HG02970 (cell line): Measurements from ENCODE around the gene RACGAP1.

ENCODE experiments used
- ATAC-seq: cut with Tn5 transposase; IDR thresholded peaks from one replicate; pipeline ENCODE4 v1.9.1; 2021; ENCODE audit warnings: mild to moderate bottlenecking, moderate library complexity, moderate number of reproducible peaks; ENCODE audit not compliant: unreplicated experiment, low FRiP score

The RACGAP1 gene

DNA sequence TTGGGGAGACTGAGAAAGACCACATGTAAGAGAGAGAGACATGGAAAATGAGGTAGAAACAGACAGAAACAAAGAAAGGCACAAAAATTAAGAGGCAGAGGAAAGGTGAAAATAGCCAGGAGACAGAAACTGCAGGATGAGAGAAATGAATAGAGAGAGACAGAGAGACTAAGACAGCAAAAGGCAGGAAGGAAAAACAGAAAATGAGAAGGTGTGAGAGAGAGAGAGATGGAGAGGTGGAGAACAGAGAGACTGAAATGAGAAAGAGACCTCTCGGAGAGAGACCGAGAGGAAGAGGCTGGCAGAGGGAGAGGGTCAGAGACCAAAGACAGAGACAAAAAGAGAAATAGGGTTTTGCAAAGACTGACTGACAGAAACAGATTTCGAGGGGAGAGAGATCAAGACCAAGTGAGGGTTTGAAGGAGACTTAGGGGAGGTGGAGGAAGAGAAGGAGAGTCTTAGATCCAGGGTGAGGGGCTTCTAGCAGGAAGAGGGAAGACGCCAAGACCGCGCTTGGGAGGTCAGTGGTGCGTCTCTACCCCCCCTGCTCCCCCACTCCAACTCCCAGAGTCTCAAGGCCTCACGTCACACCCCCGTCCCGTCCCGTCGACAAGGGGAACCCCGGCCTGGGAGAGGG, 64.7 kb downstream of the RACGAP1 start:
- ATAC-seq: no peak

DNA sequence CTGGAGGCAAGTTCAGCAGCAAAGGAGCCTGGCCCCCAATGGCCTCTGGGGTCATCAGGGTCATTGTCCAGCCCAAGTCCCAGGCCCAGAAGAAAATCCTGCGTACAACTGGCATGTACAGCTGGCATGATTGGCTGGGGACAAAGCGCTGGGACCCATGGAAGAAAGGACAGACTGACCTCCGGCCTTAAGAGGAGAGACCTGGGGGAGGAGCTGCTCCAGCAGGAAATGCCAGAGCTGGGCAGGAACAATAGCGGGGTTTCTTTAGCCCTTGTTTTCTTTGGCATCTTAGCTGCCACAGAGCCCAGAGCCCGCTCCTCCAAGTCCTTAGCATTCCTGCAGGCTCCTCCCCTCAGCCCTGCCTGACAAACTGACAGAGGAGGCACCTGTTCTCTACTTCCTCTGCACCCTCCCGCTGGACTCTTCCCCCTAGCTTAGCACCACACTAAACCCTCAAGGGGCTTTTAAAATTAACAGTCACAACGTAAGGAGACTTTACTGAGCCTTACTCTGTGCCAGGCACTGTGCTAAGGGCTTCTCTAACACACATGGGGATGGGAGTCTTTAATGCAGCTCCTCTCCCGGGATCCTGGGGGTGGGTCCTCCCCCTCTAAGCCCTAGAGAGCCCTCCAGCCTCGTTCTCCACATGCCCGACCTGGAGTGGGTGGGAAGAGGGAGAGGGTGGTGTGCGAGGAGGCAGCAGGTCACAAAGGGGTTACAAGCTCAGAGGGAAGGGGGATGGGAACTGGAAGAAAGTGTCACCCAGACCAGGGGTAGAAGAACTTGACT, 65.4 kb downstream of the RACGAP1 start:
- ATAC-seq: no peak

GRCh38 chr12:49957570-49957967, 67.7 kb downstream of the RACGAP1 start:
- no peak for ATAC-seq

GRCh38 chr12:49956663-49957569, 68.4 kb downstream of the RACGAP1 start:
- no peak for ATAC-seq

DNA sequence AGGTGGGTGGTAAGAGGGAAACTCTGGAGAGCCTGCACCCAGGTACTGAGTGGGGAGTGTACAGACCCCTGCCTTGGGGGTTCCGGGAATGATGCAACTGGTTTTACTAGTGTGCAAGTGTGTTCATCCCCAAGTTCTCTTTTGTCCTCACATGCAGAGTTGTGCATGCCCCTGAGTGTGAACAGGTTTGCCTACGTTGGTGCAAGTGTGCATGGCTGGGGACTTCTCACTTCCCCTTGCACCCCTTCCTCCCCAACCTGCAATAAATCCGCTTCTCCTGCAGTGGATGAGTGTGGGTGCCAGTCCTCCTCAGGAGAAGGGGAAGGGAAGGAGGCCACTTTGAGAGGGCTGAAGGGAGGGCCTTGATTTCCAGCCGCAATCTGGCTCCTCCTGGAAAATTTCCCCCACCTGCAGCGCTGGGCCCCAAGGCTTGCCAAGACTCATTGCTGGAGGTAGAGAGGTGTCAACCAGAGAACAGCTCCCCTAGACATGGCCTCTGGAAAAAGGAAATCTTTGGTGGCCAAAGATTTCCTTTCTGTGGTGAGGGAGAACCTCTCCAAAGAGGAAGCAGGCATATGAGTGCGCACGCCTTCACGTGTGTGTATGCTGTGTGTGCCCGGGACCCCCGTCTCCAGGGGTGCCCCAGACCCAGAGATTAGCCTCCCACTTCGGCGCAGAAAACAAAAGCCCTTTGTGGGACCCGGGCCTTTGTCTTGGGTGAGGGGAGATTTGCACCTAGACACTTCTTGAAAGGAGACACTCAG, 69.2 kb downstream of the RACGAP1 start:
- ATAC-seq: no peak

GRCh38 chr12:49954863-49955830, 70.1 kb downstream of the RACGAP1 start:
- ATAC-seq: no peak

DNA sequence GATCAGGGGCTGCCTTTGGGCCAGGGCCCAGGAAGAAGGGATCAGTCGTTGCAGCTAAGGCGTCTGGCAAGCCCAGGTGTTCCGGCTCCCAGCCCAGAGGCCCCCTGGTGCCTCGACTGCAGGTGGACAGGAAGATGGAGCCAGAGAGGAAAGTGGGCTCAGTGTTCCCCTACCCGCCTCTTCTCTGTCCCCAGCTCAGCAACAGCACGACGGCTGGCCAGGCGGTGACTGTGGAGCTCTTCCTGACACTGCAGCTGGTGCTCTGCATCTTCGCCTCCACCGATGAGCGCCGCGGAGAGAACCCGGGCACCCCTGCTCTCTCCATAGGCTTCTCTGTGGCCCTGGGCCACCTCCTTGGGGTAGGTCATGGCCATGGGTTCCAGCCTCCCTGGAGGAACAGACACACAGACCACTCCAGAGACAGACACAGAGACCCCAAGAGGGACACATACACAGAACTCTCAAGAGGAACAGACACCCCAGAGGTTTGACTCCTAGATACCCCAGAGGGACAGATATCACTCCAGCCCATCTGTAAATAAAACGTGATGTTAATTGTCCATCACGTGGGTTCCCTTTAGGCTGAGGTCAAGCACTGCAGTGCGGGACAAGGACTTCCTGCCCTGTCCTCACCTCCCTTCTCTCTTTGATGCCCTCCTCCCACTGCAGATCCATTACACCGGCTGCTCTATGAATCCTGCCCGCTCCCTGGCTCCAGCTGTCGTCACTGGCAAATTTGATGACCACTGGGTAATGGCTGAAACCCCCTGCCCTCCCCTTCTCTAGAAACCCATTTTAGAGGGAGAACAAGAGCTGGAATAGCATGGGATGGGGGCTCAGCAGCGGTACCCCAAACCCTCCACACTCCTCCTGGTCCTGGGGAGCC, 71.1 kb downstream of the RACGAP1 start:
- no peak for ATAC-seq

DNA sequence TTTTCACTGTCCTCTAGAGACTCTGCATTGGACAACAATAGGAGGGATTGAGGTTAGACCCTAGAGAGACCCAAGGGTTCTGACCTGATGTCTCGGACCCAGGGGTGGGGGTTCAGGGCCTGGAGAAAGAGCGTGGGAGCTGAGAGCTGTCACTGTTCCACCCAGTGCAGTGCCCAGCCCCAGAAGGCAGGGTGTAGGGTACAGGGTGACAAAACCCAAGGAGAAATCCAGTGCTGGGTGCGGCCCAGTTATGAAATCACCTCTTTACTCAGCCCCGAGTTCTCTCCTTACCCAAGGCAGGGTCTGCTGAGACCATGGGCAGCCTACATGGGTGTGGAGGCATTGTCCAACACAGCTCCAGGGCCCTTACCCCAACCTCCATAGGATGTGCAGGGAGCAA, 72.1 kb downstream of the RACGAP1 start:
- no peak for ATAC-seq

- no peak for ATAC-seq
Measured at GRCh38 chr12:49952391-49953055, 72.8 kb downstream of the RACGAP1 start.

DNA sequence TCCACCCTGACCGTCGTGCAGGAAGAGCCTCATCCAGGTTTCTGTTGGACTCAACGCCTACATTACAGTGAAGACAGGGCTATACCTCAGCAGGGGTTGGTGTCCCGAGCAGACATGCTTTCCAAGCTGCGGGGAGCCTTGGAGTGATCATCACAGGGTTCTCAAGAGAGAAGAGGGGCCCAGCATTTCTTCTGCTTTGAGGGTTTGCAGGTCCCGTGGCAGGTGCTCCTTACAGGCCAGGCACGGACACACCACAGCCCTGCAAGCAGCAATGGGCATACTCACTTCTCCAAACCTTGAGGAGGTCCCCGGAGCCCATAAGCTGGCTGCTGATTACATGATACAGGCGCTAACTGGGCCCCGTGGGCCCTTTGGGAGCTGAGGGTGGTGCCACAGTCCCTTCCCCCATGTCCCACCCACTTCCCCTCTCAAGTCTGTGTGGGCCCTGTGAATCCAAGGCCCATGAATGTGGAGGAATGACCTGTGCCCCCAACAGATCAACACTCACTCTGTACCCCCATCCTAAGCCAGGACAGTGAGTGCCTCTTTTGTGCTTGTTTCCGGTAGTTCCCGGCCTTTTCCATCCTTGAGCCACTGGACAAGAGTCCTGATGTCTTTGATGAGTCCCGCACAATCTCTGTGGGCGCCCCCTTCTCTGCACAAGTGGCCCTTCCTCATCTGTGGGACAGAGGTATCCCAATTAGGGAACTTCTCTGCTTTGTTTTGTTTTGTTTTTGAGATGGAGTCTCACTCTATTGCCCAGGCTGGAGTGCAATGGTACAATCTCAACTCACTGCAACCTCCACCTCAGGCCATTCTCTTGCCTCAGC, 73.7 kb downstream of the RACGAP1 start:
- ATAC-seq: no peak

- no peak for ATAC-seq
Measured at GRCh38 chr12:49950273-49951251, 74.7 kb downstream of the RACGAP1 start, which contains the start of gene AQP2. Gene AQP2 (plus strand): TSS chr12:49950737. CDS start chr12:49950831, 94 bp downstream.

GRCh38 chr12:49949866-49950265, 75.4 kb downstream of the RACGAP1 start:
- ATAC-seq: no peak

GRCh38 chr12:49948866-49949845, 76.1 kb downstream of the RACGAP1 start:
- no peak for ATAC-seq

GRCh38 chr12:49947593-49948226, 77.6 kb downstream of the RACGAP1 start:
- ATAC-seq: no peak
